Measurements from ENCODE around the gene ZBTB7A. TPM values are rescaled to one million over a fixed set of nuclear protein-coding genes. Genes with fewer than 3 reads are reported as not detected.

The ZBTB7A gene
- total RNA-seq, 1 donor from 2014 or later = 19.1 TPM

GRCh38 chr19:4065430-4066175, 1.1 kb downstream of the ZBTB7A start:
- no peaks in the 10 kb centered on the region for H3K9me3 Mint-ChIP-seq (ENCODE audit: low read depth)

DNA sequence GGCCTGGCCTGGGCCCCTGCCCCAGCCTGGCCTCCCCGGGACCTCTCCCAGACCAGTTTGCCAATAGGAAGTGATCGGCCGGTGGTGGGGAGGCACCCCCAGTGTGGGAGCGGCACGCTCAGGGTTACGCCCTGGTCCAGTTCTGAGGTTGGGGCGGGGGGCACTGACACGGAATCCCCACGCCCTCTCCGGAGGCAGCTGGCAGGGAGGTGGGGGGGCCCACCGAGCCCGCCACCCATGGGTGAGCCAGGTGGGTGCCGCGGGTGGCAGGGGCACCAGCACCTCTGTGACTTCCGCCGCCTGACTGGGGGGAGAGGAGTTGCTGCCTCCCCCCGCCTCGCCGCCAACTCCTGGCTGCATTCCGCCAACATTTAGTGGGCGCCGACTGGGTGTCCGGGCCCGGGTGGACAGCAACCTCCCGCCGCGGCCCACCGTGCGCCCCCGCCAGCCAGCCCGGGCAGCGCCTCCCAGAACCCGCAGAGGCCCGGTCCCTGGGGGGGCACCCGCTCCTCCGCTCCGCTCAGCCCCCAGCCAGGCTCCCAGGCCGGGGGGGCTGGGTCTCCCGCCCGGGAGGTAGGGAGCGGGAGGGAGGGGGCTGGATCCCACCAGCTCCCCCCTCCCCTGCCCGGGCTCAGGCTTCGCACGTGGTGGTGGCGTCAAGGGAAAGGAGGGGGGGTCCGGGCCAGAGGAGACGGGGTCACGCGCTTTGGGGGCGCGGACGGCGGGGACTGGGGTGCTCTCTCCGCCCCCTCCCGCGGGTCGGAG, 2.0 kb downstream of the ZBTB7A start:
- no peak for DNase-seq (ENCODE audit: low spot score, unreplicated experiment)
- H3K4me3 Mint-ChIP-seq (ENCODE audit: low read depth) = peak overlapping the region; percentile 69

More at GRCh38 chr19:4065430-4066175, 1.1 kb downstream of the ZBTB7A start:
- H3K4me3 Mint-ChIP-seq (ENCODE audit: low read depth) = peak overlapping the region; percentile 65
- H3K4me1 Mint-ChIP-seq (ENCODE audit: low read depth) = peaks cover 2% of the 10 kb centered on the region
- no peak overlapping the region for H3K27ac Mint-ChIP-seq
- H3K27me3 Mint-ChIP-seq = peaks cover 17% of the 10 kb centered on the region
- H3K36me3 Mint-ChIP-seq (ENCODE audit: insufficient read depth) = no peaks in the 10 kb centered on the region
- no peak for TF ChIP-seq CTCF (IDR thresholded peaks at IDR 0.05; ENCODE audit: unreplicated experiment)
- DNase-seq (ENCODE audit: low spot score, unreplicated experiment) = peak; percentile 96

DNA sequence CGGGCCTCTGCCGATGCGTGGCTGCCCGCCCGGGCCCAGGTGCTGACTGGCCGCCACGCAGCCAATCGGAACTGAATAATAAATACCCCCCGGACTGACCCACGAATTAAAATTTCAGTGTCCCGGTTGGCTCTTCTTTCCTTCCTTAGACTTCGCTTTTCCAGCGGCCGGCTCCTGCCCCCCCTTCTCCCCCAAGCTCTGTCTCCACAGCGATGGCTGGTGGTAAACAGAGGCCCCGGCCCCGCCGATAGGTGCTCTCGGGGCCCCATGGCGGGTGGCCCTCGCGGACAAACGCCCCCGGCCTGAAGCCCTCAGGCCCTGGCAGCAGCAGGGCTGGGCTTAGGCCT, 2.6 kb downstream of the ZBTB7A start:
- H3K4me1 Mint-ChIP-seq (ENCODE audit: low read depth) = peaks cover 2% of the 10 kb centered on the region
- DNase-seq (ENCODE audit: low spot score, unreplicated experiment) = no peak
- no peaks in the 10 kb centered on the region for H3K9me3 Mint-ChIP-seq (ENCODE audit: low read depth)
- no peaks in the 10 kb centered on the region for H3K36me3 Mint-ChIP-seq (ENCODE audit: insufficient read depth)
- peak overlapping the region; percentile 69 for H3K4me3 Mint-ChIP-seq (ENCODE audit: low read depth)
- peaks cover 12% of the 10 kb centered on the region for H3K27me3 Mint-ChIP-seq
- no peak for TF ChIP-seq CTCF (IDR thresholded peaks at IDR 0.05; ENCODE audit: unreplicated experiment)
- H3K27ac Mint-ChIP-seq = peak overlapping the region; percentile 92

More for the DNA sequence above, 2.0 kb downstream of the ZBTB7A start:
- Mint-ChIP-seq H3K4me1 (ENCODE audit: low read depth) (peaks cover 2% of the 10 kb centered on the region), H3K36me3 (ENCODE audit: insufficient read depth) (no peaks in the 10 kb centered on the region), H3K27ac (no peak overlapping the region), H3K27me3 (peaks cover 15% of the 10 kb centered on the region), H3K9me3 (ENCODE audit: low read depth) (no peaks in the 10 kb centered on the region)
- TF ChIP-seq CTCF (IDR thresholded peaks at IDR 0.05; ENCODE audit: unreplicated experiment) = no peak

DNA sequence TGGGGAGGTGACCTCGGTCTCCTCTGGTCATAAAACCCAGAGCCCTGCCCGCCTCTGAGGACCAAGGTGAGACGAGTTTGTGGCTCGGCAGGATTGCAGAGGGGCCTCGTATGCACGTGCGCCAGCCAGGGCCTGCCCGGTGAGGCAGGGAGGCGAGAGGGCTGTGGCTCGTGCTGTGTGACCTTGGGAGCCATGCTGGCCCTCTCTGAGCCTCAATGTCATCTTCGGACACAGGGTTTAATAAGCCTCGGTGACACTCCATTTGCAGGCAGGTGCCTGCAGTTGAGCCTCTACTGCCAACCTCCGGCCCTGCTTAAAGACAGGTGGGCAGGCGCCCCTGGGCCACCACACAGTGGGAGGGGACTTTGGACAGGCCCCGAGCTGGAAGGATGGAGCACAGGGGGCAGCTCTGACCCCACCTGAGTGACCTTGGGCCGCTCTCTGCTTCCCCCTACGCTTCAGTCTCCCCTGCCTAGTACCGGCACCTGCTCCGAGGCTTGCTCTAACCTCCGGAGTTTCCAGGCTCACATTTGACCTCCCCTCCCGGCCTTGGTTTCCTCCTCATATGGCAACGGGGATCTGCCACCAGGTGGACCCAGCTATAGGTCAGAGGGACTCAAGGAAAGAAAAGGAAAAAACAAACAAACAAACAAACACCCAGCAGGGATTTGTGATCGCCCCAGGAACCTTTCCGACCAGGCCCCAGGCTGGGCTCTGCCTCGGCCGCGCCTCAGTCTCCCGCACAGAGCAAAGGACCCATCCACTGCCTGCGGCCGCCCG, 3.1 kb downstream of the ZBTB7A start:
- TF ChIP-seq CTCF (IDR thresholded peaks at IDR 0.05; ENCODE audit: unreplicated experiment) = peak; percentile 24
- H3K27me3 Mint-ChIP-seq = peaks cover 7% of the 10 kb centered on the region
- H3K9me3 Mint-ChIP-seq (ENCODE audit: low read depth) = no peaks in the 10 kb centered on the region
- H3K4me1 Mint-ChIP-seq (ENCODE audit: low read depth) = peaks cover 2% of the 10 kb centered on the region
- peak overlapping the region; percentile 69 for H3K4me3 Mint-ChIP-seq (ENCODE audit: low read depth)
- H3K36me3 Mint-ChIP-seq (ENCODE audit: insufficient read depth) = no peaks in the 10 kb centered on the region
- peak overlapping the region; percentile 92 for H3K27ac Mint-ChIP-seq
- DNase-seq (ENCODE audit: low spot score, unreplicated experiment) = no peak

Measured in progenitor cell of endocrine pancreas (in vitro differentiated cells).